Measurements from ENCODE around the gene PRKACB. TPM values are rescaled to one million over a fixed set of nuclear protein-coding genes. Genes with fewer than 3 reads are reported as not detected.

The PRKACB gene
- polyA plus RNA-seq, 2 of the 4 experiments (the other 2 are of a cell fraction): 10.9 to 17.9 TPM

- peak; percentile 82 for FAIRE-seq
- POLR2A ChIA-PET: interaction anchor here (1.0 to 1.5 kb wide), 3 partner anchors 51 to 258 kb away, joined by 3 to 9 read pairs (median 6); partner anchors contain the start of genes GNG5 and SPATA1
- H3K4me3 ChIP-seq: no peak overlapping the region
Observed at GRCh38 chr1:84247425-84248220, 103.6 kb downstream of the PRKACB start.

DNA sequence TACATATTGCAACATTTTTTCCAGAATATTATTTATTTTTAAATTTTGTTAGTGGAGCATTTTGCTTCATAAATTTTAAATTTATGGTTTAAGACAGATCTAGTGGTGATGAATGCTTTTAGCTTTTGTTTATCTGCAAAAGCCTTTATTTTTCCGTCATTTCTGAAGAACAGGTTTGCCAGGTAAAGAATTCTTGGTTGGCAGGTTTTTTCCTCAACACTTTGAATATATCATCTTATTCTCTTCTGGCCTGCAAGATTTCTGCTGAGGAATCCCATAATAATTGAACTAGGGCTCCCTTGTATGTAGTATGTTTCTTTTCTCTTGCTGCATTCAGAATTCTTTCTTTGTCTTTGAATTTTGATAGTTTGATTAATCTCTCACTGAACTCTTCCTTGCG is 106.6 kb downstream of the PRKACB start:
- POLR2A ChIA-PET: no interaction called here
- no peak for FAIRE-seq

More at GRCh38 chr1:84247425-84248220, 103.6 kb downstream of the PRKACB start:
- Histone ChIP-seq H3K4me2 (peak overlapping the region; percentile 67), H3K27ac (peak overlapping the region; percentile 79 to 91), H3K4me1 (peaks cover 23% of the 10 kb centered on the region), H3K9me3 (0 out of 3 replicates have a peak, but pooled peaks cover 3% of the 10 kb centered on the region)
- CTCF ChIA-PET: no interaction called here
- WGBS (ENCODE audit: missing lambda C conversion rate): 2% methylated on average over 11 of the region's 11 CpGs
- TF ChIP-seq NPAS2 (CRISPR knock-in tag; IDR thresholded peaks at IDR 0.05; ENCODE audit: borderline replicate concordance): no peak
- peak; percentile 75 for TF ChIP-seq MAX (IDR thresholded peaks at IDR 0.05)
- TF ChIP-seq FOXS1 (CRISPR knock-in tag; IDR thresholded peaks at IDR 0.05): peak; percentile 70; the same call in 1 of the 2 replicates
- TF ChIP-seq EP300 (IDR thresholded peaks at IDR 0.05): peak; percentile 13 to 47; a peak in 2 of 5 replicates
- TF ChIP-seq GATA3 (IDR thresholded peaks at IDR 0.05; ENCODE audit: borderline replicate concordance): peak; percentile 92; the same call in 1 of the 2 replicates
- peak; percentile 64 for TF ChIP-seq FOSL2 (IDR thresholded peaks at IDR 0.05)
- TF ChIP-seq FOSL2 (CRISPR knock-in tag; IDR thresholded peaks at IDR 0.05): peak; percentile 93
- peak in 1 of 2 experiments; percentile 56; a peak in 1 of 4 replicates for TF ChIP-seq CEBPB (IDR thresholded peaks at IDR 0.05)
- TF ChIP-seq MAFK (IDR thresholded peaks at IDR 0.05; ENCODE audit: partially characterized antibody): peak; percentile 98
- no peak for TF ChIP-seq BHLHE40 (IDR thresholded peaks at IDR 0.05; ENCODE audit: low read depth, low read length)
- peak; percentile 44 to 67; a peak in 1 of 5 replicates for TF ChIP-seq JUN (IDR thresholded peaks at IDR 0.05)
- no peak for TF ChIP-seq ZFP36 (IDR thresholded peaks at IDR 0.05; ENCODE audit: borderline replicate concordance, partially characterized antibody)
- no peak for TF ChIP-seq POLR2A (IDR thresholded peaks at IDR 0.05; ENCODE audit: low read length)
- TF ChIP-seq RAD21 (conservative IDR thresholded peaks at IDR 0.05 in 1 of 2, IDR thresholded peaks at IDR 0.05 in 1 of 2): peak; percentile 10 to 32; a peak in 4 of 5 replicates
- peak; percentile 77 for TF ChIP-seq JUNB (IDR thresholded peaks at IDR 0.05)
- TF ChIP-seq SMC3 (IDR thresholded peaks at IDR 0.05): peak; percentile 31
- ATAC-seq (peak; percentile 99 to 100), DNase-seq (ENCODE audit: low read depth in 1 of 2, low spot score in 1 of 2) (peak; percentile 68 to 95)

More for the DNA sequence above, 106.6 kb downstream of the PRKACB start:
- WGBS (ENCODE audit: missing lambda C conversion rate): 96% methylated on average over 2 of the region's 2 CpGs
- CTCF ChIA-PET: no interaction called here
- H3K4me3 ChIP-seq: no peak overlapping the region
- ATAC-seq (no peak), DNase-seq (ENCODE audit: low read depth in 1 of 2, low spot score in 1 of 2) (no peak)
- no peak overlapping the region for H3K4me2 ChIP-seq
- 0 out of 3 replicates have a peak, but pooled peaks cover 3% of the 10 kb centered on the region for H3K9me3 ChIP-seq
- TF ChIP-seq TP53 (CRISPR knock-in tag; IDR thresholded peaks at IDR 0.05) (no peak), CTCF (IDR thresholded peaks at IDR 0.05) (no peak), KDM5A (IDR thresholded peaks at IDR 0.05) (no peak), FOSB (CRISPR knock-in tag; IDR thresholded peaks at IDR 0.05) (no peak), CBX2 (IDR thresholded peaks at IDR 0.05; ENCODE audit: borderline replicate concordance, low read depth) (no peak), EHF (CRISPR knock-in tag; IDR thresholded peaks at IDR 0.05) (no peak), MAZ (IDR thresholded peaks at IDR 0.05; ENCODE audit: borderline replicate concordance, low read depth, low read length) (no peak), HOXB13 (CRISPR knock-in tag; IDR thresholded peaks at IDR 0.05; ENCODE audit: low read depth) (no peak), RARB (CRISPR knock-in tag; IDR thresholded peaks at IDR 0.05) (no peak), CEBPB (IDR thresholded peaks at IDR 0.05) (no peak), KDM1A (IDR thresholded peaks at IDR 0.05; ENCODE audit: low read depth) (no peak), HES2 (IDR thresholded peaks at IDR 0.05) (no peak)
- H3K27ac ChIP-seq: no peak overlapping the region; a peak in 1 of 6 replicates
- H3K4me1 ChIP-seq: peaks cover 49% of the 10 kb centered on the region

All from A549 (cell line).